Measurements from ENCODE around the gene ARMCX2.

GRCh38 chrX:101642093-101642492 is 17.6 kb downstream of the ARMCX2 start:
- TF ChIP-seq CEBPB (IDR thresholded peaks at IDR 0.05; ENCODE audit: low read depth) (no peak), ATF3 (IDR thresholded peaks at IDR 0.05) (no peak), EZH2phosphoT487 (IDR thresholded peaks at IDR 0.05; ENCODE audit: borderline replicate concordance) (no peak), CTCF (IDR thresholded peaks at IDR 0.05 in 2 of 3, conservative IDR thresholded peaks at IDR 0.05 in 1 of 3; ENCODE audit: borderline replicate concordance in 1 of 3, insufficient read depth in 1 of 3, low read depth in 2 of 3, low read length in 2 of 3) (no peak), POLR2AphosphoS5 (IDR thresholded peaks at IDR 0.05; ENCODE audit: low read depth, low read length) (no peak), MAX (IDR thresholded peaks at IDR 0.05) (no peak), POLR2A (IDR thresholded peaks at IDR 0.05; ENCODE audit: borderline replicate concordance, extremely low read depth, insufficient read depth, insufficient read length) (no peak), SIN3A (IDR thresholded peaks at IDR 0.05; ENCODE audit: low read depth) (no peak)

Data from HCT116 (cell line).